HG02938 (cell line): ENCODE measurements around the gene CAMTA1.
"Not testable (repeated sequence)": the region's sequence is repeated elsewhere in the genome, so short reads cannot be mapped to it uniquely, and the experiment has no call there.

ENCODE experiments used
- ATAC-seq: cut with Tn5 transposase; IDR thresholded peaks from one replicate; pipeline ENCODE4 v1.9.1; 2021; ENCODE audit warnings: mild to moderate bottlenecking, moderate library complexity; ENCODE audit not compliant: unreplicated experiment

CAMTA1 gene

GRCh38 chr1:6842301-6842700, 57.0 kb downstream of the CAMTA1 start:
- ATAC-seq = no peak

GRCh38 chr1:6845786-6846185, 60.5 kb downstream of the CAMTA1 start:
- ATAC-seq = not testable (repeated sequence)

GRCh38 chr1:6848816-6849215, 63.6 kb downstream of the CAMTA1 start:
- ATAC-seq = no peak

GRCh38 chr1:6850537-6850936, 65.3 kb downstream of the CAMTA1 start:
- ATAC-seq = no peak

GRCh38 chr1:6852136-6852890, 67.1 kb downstream of the CAMTA1 start:
- ATAC-seq = no peak

- no peak for ATAC-seq
Observed at GRCh38 chr1:6854166-6854565, 68.9 kb downstream of the CAMTA1 start.

- no peak for ATAC-seq
Observed at GRCh38 chr1:6857831-6858230, 72.6 kb downstream of the CAMTA1 start.

GRCh38 chr1:6858596-6858995, 73.3 kb downstream of the CAMTA1 start:
- no peak for ATAC-seq

- ATAC-seq = no peak
Observed at GRCh38 chr1:6859415-6860343, 74.4 kb downstream of the CAMTA1 start.

- no peak for ATAC-seq
Observed at GRCh38 chr1:6860401-6860800, 75.1 kb downstream of the CAMTA1 start.

GRCh38 chr1:6861075-6861724, 75.9 kb downstream of the CAMTA1 start:
- no peak for ATAC-seq

- no peak for ATAC-seq
Observed at GRCh38 chr1:6862906-6863305, 77.7 kb downstream of the CAMTA1 start.

GRCh38 chr1:6864166-6864565, 78.9 kb downstream of the CAMTA1 start:
- no peak for ATAC-seq

GRCh38 chr1:6866825-6867224, 81.6 kb downstream of the CAMTA1 start:
- no peak for ATAC-seq

GRCh38 chr1:6867321-6867720, 82.1 kb downstream of the CAMTA1 start:
- no peak for ATAC-seq

- ATAC-seq = no peak
Observed at GRCh38 chr1:6867729-6868659, 82.7 kb downstream of the CAMTA1 start.

GRCh38 chr1:6868660-6869380, 83.6 kb downstream of the CAMTA1 start:
- ATAC-seq = no peak

- no peak for ATAC-seq
Observed at GRCh38 chr1:6869545-6869944, 84.3 kb downstream of the CAMTA1 start.

GRCh38 chr1:6870086-6870485, 84.8 kb downstream of the CAMTA1 start:
- no peak for ATAC-seq

- ATAC-seq = no peak
Observed at GRCh38 chr1:6870571-6870970, 85.3 kb downstream of the CAMTA1 start.
